Activated CD4-positive, alpha-beta T cell treated with anti-CD3 and anti-CD28 coated beads, Interleukin-2, amount 10 ng/mL, durations not matched to agents 24 days and 14 days (primary cell): ENCODE measurements around the gene MRPL41. TPM values are rescaled to one million over a fixed set of nuclear protein-coding genes. Genes with fewer than 3 reads are reported as not detected.
"Not testable (repeated sequence)": the region's sequence is repeated elsewhere in the genome, so short reads cannot be mapped to it uniquely, and the experiment has no call there.

Source experiments
- DNase-seq: peaks from one replicate; pipeline ENCODE4 v3.0.0; 2022
- H3K27ac Mint-ChIP-seq: one replicate; pipeline ENCODE4 v1.8.0; 2022; ENCODE audit warnings: mild to moderate bottlenecking, mixed read lengths
- H3K27me3 Mint-ChIP-seq: one replicate; pipeline ENCODE4 v1.8.0; 2022; ENCODE audit warnings: mixed read lengths
- H3K36me3 Mint-ChIP-seq: one replicate; pipeline ENCODE4 v1.8.0; 2022; ENCODE audit warnings: low read depth, mild to moderate bottlenecking, mixed read lengths
- H3K4me1 Mint-ChIP-seq: one replicate; pipeline ENCODE4 v1.8.0; 2021; ENCODE audit warnings: mixed read lengths
- H3K4me3 Mint-ChIP-seq: one replicate; pipeline ENCODE4 v1.8.0; 2022; ENCODE audit warnings: mild to moderate bottlenecking, moderate library complexity, mixed read lengths
- H3K9me3 Mint-ChIP-seq: one replicate; pipeline ENCODE4 v1.8.0; 2021; ENCODE audit warnings: mixed read lengths
- intact Hi-C: fragments of 100-400 bp; cut with micrococcal nuclease; formaldehyde crosslinking; loops from one replicate; pipeline ENCODE4 v1.15.1; 2023
- total RNA-seq: library from RNA; stranded (reverse); gene quantifications from 2 replicates; pipeline ENCODE4 v1.2.3, GENCODE V29; 2022

Gene MRPL41
- total RNA-seq, 1 donor from 2014 or later, result 52.8 TPM

DNA sequence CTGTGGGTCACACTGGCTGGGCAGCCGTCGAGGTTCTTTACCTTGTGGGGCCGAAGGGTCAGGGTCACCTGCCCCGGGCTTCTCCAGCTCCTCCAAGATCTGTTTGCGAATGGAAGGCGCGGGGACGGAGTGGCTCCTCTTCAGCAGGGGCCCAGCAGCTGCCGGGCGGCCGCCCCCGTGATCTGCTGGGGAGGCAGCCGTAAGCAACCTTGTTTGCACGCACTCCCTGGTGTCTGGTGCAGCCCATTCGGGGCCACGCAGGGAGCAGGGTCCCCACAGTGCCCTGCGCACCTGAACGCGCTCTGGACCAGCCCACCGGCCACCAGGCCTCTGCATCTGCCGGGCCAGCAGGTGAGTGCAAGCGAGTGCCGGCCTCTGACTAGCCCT is 36.3 kb upstream of the MRPL41 start:
- H3K27me3 Mint-ChIP-seq, result no peaks in the 10 kb centered on the region
- H3K9me3 Mint-ChIP-seq, result no peaks in the 10 kb centered on the region
- DNase-seq, result no peak
- H3K4me1 Mint-ChIP-seq, result peaks cover 1% of the 10 kb centered on the region
- H3K27ac Mint-ChIP-seq, result no peak overlapping the region
- H3K4me3 Mint-ChIP-seq, result no peak overlapping the region
- intact Hi-C loops, result no loop called here
- no peaks in the 10 kb centered on the region for H3K36me3 Mint-ChIP-seq

DNA sequence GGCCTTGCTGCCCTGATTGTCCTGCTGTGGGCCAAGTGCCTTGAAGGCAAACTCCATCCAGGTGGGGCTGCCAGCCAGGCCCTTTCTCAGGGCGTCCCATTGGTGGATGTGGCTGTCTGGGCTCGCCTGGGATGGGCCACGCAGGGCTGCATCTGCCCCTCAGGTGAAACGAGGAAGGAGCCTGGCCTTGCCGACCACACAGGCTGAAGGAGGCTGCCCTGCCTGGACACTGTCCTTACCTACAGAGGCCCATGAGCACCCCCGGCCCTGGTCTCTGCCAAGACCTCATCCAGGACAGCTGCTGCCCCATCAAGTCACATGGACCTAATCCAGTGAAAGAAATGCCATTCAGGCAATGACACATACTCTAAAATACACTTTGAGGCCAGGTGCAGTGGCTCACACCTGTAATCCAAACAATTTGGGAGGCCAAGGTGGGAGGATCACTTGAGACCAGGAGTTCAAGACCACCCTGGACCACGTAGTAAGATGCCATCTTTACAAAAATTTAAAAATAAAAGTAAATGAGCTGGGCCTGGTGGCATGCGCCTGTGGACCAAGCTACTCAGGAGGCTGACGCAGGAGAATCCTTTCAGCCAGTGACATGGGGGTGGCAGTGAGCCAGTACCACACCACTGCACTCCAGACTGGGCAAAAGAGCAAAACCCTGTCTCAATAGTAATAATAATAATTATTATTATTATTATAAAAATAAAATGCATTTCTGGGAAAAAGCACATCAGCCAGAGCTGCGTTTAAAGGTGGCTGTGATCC is 35.3 kb upstream of the MRPL41 start:
- DNase-seq, result no peak
- intact Hi-C loops, result no loop called here
- H3K4me1 Mint-ChIP-seq, result peaks cover 1% of the 10 kb centered on the region
- no peaks in the 10 kb centered on the region for H3K27me3 Mint-ChIP-seq
- no peaks in the 10 kb centered on the region for H3K36me3 Mint-ChIP-seq
- no peak overlapping the region for H3K27ac Mint-ChIP-seq
- no peaks in the 10 kb centered on the region for H3K9me3 Mint-ChIP-seq
- H3K4me3 Mint-ChIP-seq, result no peak overlapping the region

DNA sequence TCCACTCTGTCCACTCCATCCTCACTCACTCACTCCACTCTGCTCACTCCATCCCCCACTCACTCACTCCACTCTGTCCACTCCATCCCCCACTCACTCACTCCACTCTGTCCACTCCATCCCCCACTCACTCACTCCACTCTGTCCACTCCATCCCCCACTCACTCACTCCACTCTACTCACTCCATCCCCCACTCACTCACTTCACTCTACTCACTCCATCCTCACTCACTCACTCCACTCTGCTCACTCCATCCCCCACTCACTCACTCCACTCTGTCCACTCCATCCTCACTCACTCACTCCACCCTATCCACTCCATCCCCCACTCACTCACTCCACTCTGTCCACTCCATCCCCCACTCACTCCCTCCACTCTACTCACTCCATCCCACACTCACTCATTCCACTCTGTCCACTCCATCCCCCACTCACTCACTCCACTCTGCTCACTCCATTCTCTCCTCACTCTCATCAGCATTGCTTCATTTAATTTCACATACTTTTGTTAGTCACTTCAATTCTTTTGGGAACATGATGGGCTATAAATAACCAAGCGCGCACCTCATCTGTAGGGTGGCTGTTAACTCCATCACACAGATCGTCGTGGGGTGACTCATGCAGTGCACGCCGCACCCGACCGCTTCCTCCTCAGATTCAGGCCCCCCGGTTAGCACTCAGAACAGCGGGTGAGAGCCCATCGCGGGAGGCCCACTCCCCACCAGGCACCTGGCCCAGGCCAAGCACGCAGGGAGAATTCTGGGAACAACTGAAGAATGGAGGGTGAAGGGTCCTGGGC is 32.8 kb upstream of the MRPL41 start:
- H3K4me1 Mint-ChIP-seq, intact Hi-C loops, H3K27ac Mint-ChIP-seq, H3K4me3 Mint-ChIP-seq, H3K9me3 Mint-ChIP-seq, DNase-seq, H3K27me3 Mint-ChIP-seq, H3K36me3 Mint-ChIP-seq: not testable (repeated sequence)

DNA sequence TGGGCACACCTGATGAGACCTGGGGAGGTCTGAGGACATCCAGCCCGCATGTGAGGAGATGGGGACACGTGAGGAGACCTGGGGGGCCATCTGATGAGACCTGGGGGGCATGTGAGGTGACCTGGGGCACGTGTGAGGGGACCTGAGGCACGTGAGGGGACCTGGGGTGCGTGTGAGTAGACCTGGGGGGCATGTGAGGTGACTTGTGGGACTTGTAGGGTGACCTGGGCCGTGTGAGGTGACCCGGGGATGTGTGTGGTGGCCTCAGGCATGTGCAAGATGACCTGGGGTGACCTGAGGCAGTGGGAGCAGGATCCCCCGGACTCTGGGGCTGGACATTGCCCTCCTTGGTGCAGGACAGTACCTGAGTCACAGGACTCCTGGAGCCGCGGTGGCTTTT is 32.1 kb upstream of the MRPL41 start:
- Mint-ChIP-seq H3K36me3 (no peaks in the 10 kb centered on the region), H3K4me1 (no peaks in the 10 kb centered on the region), H3K27me3 (no peaks in the 10 kb centered on the region), H3K27ac (no peak overlapping the region), H3K9me3 (no peaks in the 10 kb centered on the region), H3K4me3 (no peak overlapping the region)
- intact Hi-C loops, result no loop called here
- DNase-seq, result no peak

DNA sequence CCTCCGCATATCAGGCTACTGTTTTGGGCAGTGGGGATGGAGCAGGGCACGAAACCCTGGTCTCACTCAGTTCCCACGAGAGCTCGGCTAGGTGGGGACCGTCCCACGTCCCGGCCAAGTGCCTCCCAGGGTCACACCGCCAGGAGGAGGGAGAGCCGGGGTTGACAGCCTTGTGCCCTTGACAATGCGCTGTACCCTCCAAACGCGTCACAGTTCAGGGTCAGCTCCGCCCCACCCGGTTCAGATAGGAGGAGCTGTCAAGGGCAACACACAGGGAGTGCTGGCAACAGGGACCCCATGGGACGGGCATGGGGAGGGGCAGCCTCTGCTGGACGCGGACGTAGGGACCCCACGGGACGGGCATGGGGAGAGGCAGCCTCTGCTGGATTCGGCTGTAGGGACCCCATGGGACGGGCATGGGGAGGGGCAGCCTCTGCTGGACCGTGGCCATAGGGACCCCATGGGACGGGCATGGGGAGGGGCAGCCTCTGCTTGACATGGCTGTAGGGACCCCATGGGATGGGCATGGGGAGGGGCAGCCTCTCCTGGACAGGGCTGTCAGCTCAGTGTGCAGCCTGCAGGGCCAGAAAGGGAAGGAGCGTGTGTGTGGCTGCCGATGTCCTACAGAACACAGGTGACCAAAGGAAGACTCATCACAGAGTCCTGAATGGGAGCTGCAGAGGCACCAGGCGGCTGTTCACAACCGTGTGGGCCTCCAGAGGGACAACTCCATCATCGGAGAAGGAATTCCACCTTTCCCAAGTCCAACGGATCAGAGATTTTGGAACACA is 30.9 kb upstream of the MRPL41 start:
- no peak overlapping the region for H3K27ac Mint-ChIP-seq
- intact Hi-C loops, result loop anchor here (10.0 kb wide), 1 partner anchor 226 kb away; no protein-coding TSS in a partner anchor
- H3K4me1 Mint-ChIP-seq, result peaks cover 4% of the 10 kb centered on the region
- no peak overlapping the region for H3K4me3 Mint-ChIP-seq
- no peaks in the 10 kb centered on the region for H3K36me3 Mint-ChIP-seq
- no peaks in the 10 kb centered on the region for H3K9me3 Mint-ChIP-seq
- DNase-seq, result no peak
- H3K27me3 Mint-ChIP-seq, result no peaks in the 10 kb centered on the region

DNA sequence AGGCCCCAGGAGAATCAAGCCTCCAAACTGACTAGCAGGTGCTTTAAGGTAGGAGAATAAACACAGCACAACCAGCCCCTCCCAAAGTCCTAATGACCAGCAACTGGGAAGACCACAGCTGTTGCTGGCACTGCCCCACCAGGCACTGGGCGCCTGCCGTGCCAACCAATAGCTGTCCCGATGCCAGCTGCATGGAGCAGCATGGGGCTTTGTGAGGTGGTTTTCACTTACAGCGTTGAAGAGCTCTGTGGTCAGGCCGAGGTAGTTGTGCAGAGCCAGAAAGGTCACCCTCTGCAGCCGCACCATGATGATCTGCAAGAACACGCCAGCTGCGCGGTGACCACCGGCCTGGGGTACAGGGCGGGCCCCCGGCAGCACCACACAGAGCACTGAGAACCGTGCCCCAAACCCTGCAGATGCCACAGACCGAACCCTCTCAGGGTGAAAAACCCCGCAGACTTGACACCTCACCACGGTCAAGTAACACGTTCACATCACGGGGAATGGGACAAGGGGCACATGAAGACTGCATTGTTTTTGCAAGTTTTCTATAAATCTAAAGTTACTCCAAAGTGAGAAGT is 30.2 kb upstream of the MRPL41 start:
- no peak for DNase-seq
- Mint-ChIP-seq H3K36me3 (no peaks in the 10 kb centered on the region), H3K27me3 (no peaks in the 10 kb centered on the region), H3K27ac (no peak overlapping the region), H3K4me1 (peaks cover 4% of the 10 kb centered on the region), H3K9me3 (no peaks in the 10 kb centered on the region), H3K4me3 (no peak overlapping the region)
- intact Hi-C loops, result loop anchor here (10.0 kb wide), 1 partner anchor 227 kb away; no protein-coding TSS in a partner anchor

DNA sequence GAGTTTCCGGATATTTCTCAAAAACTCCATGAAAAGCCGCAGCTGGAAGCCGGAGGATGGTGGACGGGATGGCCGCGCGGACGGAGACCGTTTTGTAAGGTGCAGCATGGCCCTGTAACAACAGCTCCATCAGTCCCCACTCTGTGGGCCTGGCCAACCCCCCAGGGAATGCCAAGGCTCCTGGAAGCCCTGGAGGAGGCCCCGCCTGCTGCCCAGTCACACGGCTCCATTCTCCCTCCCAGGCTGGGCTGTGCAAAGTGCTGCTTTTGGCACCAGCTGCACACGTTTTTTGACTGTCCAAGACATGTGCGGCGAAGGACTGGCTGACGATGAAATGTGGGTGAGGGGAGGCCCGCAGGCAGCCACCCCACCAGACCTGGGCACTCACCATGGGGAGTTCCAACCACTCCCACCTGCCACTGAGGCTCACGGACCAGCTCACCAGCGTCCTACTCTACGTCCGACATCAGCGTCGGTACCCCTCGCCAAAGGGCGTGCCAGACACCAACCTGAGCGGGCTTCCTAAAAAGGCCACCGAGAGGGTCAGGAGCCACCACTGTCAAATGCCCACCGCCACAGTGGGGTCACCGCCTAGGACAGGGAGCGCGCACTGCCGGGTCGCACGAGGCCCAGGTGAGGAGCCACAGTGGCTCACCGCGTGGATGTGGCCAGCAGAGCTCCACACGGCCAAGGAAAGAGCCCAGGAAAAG is 28.8 kb upstream of the MRPL41 start:
- no peaks in the 10 kb centered on the region for H3K36me3 Mint-ChIP-seq
- H3K9me3 Mint-ChIP-seq, result no peaks in the 10 kb centered on the region
- peaks cover 7% of the 10 kb centered on the region for H3K4me1 Mint-ChIP-seq
- H3K27me3 Mint-ChIP-seq, result peaks cover 4% of the 10 kb centered on the region
- H3K4me3 Mint-ChIP-seq, result no peak overlapping the region
- H3K27ac Mint-ChIP-seq, result no peak overlapping the region
- DNase-seq, result no peak
- intact Hi-C loops, result loop anchor here (10.0 kb wide), 1 partner anchor 228 kb away; no protein-coding TSS in a partner anchor

DNA sequence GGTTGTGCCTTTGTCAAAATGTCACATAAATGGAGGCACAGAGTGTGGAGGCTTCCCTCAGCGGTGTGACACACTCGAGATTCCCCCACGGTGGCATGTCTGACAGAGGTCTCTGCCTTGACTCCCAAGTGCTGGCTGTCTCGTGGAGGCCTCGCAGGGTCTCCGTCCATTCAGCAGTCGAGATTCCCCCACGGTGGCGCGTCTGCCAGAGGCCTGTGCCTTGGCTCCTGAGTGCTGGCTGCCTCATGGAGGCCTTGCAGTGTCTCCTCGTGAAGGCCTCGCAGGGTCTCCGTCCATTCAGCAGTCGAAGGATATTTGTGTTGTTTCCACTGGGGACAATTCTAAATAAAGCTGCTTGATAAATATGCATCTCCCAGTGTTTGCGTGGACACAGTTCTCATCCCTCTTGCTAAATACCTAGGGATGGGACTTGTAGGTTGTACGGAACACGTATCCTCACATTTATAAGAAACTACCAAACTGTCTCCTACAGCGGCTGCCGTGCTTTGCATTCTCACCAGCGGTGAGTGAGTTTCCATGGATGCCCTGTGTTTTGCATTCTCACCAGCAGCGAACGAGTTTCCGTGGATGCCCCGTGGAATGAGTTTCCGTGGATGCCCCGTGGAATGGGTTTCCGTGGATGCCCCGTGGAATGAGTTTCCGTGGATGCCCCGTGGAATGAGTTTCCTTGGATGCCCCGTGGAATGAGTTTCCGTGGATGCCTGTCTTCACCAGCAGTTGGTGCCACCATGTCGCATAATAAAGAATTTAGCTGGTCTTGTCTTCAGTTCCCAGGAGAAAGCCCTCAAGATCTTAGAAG is 27.3 kb upstream of the MRPL41 start:
- DNase-seq, result no peak
- Mint-ChIP-seq H3K9me3 (no peaks in the 10 kb centered on the region), H3K27me3 (peaks cover 6% of the 10 kb centered on the region), H3K36me3 (no peaks in the 10 kb centered on the region), H3K4me3 (no peak overlapping the region), H3K4me1 (peaks cover 9% of the 10 kb centered on the region), H3K27ac (no peak overlapping the region)
- intact Hi-C loops, result loop anchor here (10.0 kb wide), 1 partner anchor 230 kb away; no protein-coding TSS in a partner anchor

DNA sequence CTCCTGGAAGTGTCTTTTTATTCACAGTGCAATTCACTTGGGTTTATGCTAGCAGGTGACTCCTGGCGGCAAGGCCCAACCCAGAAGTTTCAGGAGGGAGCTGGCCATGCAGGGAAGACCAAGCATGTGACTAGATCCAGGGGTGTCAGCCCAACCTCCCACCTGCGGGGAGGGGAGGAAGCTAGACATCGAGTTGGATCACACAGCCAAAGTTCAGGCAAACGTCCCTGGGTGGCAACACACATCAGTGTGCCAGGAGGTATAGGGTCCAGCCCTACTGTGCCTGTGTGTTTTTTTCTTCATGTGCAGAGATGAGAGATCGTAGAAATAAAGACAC is 26.7 kb upstream of the MRPL41 start:
- intact Hi-C loops, result loop anchor here (10.0 kb wide), 1 partner anchor 230 kb away; no protein-coding TSS in a partner anchor
- H3K4me3 Mint-ChIP-seq, result no peak overlapping the region
- no peaks in the 10 kb centered on the region for H3K36me3 Mint-ChIP-seq
- peaks cover 10% of the 10 kb centered on the region for H3K4me1 Mint-ChIP-seq
- H3K27ac Mint-ChIP-seq, result no peak overlapping the region
- peaks cover 6% of the 10 kb centered on the region for H3K27me3 Mint-ChIP-seq
- no peaks in the 10 kb centered on the region for H3K9me3 Mint-ChIP-seq
- DNase-seq, result no peak

DNA sequence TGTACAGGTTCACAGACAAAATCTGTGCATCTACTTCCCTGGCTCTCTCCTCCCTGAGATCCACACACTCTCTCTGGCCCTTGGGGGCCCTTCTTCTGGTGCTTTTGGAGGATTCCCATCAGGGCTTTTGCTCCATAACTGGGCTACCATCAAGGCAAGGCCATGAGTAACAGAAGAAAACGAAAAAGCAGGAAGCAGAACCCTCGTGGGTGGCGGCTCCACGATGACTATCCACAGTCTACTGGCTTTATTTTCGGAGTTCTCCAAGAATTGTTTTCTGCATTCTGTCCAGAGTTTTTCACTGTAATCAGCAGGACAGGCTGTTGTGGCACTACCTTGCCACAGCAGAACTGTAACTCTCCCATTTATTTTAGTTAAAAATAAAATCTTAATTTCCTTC is 21.3 kb upstream of the MRPL41 start:
- no peak overlapping the region for H3K27ac Mint-ChIP-seq
- H3K4me1 Mint-ChIP-seq, result peaks cover 20% of the 10 kb centered on the region
- H3K4me3 Mint-ChIP-seq, result no peak overlapping the region
- DNase-seq, result no peak
- H3K9me3 Mint-ChIP-seq, result no peaks in the 10 kb centered on the region
- peaks cover 6% of the 10 kb centered on the region for H3K27me3 Mint-ChIP-seq
- intact Hi-C loops, result no loop called here
- peaks cover 2% of the 10 kb centered on the region for H3K36me3 Mint-ChIP-seq

DNA sequence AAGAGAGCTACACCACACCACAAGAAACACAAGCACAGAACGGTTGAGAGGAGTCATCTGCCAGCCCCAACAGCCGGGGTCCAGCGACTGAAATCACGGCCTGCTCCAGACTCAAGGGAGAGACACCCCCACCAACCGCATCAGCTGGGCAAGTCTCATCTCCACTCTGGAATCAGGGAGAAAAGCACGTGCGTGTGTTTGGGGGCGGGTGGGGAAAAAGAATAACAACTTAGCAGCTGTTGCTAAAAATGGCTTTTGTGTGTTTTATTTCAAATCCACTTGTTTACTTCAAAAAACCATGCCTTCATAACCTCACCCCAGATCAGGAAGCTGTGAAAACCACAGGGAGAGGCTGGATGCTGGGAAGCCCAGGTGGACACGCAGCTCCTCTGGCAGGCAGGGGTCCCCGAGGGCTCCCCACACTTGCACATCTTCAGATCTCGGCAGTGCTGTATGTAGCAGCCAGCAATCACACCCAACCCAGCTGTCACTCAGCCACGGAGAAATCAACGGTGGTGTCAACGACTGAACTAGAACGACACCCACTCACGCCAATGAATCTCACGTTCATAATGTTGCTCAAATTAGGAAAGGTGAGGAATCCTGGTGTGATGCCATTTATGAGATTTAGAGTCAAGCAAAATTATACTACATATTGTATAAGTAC is 20.4 kb upstream of the MRPL41 start:
- intact Hi-C loops, result no loop called here
- no peak for DNase-seq
- Mint-ChIP-seq H3K36me3 (peaks cover 4% of the 10 kb centered on the region), H3K4me3 (no peak overlapping the region), H3K27me3 (peaks cover 6% of the 10 kb centered on the region), H3K27ac (no peak overlapping the region), H3K4me1 (peaks cover 22% of the 10 kb centered on the region), H3K9me3 (peaks cover 3% of the 10 kb centered on the region)

DNA sequence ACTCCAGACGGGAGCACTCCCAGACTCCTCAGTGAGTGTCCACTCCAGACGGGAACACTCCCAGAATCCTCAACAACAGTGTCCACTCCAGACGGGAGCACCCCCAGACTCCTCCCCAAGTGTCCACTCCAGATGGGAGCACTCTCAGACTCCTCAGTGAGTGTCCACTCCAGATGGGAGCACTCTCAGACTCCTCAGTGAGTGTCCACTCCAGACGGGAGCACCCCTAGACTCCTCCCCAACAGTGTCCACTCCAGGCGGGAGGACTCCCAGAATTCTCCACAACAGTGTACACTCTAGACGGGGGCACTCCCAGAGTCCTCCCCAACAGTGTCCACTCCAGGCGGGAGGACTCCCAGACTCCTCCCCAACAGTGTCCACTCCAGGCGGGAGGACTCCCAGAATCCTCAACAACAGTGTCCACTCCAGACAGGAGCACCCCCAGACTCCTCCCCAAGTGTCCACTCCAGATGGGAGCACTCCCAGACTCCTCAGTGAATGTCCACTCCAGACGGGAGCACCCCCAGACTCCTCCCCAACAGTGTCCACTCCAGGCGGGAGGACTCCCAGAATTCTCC is 18.7 kb upstream of the MRPL41 start:
- Mint-ChIP-seq H3K4me1 (peaks cover 30% of the 10 kb centered on the region), H3K36me3 (peaks cover 16% of the 10 kb centered on the region)
- H3K4me3 Mint-ChIP-seq, H3K27me3 Mint-ChIP-seq, H3K27ac Mint-ChIP-seq, intact Hi-C loops, H3K9me3 Mint-ChIP-seq, DNase-seq: not testable (repeated sequence)
